T-helper 9 cell (primary cell): ENCODE measurements around the gene RPL36.

Experiments
- DNase-seq: peaks from one replicate; pipeline ENCODE4 v3.0.0-alpha.2; 2020
- total RNA-seq, 2 donors: gene quantifications; one replicate each; lab custom pipeline; 2026; lab: John Stamatoyannopoulos, UW

Gene RPL36
- 495 to 580 reads per million in 2 donors for total RNA-seq

DNA sequence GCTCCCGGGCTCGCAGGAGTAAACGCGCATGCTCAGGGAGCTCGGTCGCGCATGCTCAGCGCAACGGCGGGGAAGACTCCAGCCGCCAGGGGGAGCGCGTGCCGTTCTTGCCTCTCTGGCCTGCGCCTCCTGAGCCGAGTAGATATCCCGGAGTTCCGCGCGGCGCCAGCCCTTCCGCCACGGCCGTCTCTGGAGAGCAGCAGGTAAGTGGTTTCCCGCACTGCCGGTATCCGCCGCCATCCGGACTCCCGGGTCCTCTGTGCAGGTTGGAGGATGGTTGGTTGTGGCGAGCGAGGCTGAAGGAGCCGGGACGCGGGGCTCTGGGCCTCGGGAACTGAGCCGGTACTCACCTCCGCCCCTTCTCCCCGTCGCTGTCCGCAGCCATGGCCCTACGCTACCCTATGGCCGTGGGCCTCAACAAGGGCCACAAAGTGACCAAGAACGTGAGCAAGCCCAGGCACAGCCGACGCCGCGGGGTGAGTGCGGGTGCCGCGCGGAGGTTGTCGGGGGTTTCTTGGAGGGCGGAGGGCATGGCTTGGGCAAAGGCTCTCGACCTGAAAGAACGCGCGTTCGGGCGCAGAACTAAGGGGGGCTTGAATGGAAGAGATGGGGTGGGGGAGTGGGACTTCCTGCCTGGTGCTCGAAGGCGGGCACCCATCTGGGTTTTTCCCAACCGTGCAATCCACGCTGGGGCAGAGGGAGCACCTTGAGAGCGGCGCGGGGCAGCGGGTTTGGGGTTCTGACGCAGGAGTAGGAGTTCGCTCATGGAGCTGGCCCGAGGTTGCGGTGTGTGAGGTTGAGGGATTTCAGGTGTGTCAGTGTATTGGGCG is at the start of gene RPL36:
Gene RPL36 (plus strand): TSS at position 171 of the 830 bp plus-strand sequence. CDS start 213 bp downstream, at position 384.
- DNase-seq: peak; percentile 100

DNA sequence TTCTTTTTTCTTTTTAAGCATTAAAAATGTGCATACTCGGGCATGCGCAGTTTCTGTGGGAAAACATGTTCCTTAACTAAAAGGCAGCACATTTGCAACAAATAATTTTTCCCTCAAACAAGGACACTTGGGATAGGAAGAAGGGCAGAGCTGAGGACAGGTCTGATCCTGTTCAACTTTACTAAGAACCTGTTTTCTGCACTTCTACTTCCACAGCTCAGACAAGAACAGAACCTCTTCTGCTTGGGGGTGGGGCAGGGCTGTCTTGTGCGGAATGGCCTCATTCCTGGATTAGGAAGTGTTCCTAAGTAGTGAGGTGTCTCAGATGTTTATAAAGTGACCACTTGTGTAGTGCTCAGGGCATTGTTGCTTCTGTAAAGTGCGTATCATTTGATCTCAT is 48.9 kb upstream of the RPL36 start:
- DNase-seq: no peak

DNA sequence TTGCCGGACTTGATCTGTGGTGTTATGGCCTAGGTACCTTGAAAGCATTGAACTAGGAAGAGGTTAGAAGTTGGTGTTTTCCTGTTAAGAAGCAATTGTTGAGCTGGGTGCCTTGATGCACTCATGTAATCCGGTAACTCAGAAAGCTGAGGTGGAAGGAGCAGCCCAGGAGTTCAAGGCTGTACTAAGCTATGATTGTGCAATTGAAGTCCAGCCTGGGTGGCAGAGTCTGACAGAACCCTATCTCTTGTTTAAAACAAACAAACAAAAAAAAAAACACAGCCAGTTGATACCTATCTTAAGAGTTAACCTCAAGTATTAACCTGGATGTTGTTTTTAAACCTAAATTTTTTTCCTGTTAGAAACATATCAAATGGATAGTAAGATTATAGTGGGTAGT is 47.9 kb upstream of the RPL36 start:
- DNase-seq: no peak

DNA sequence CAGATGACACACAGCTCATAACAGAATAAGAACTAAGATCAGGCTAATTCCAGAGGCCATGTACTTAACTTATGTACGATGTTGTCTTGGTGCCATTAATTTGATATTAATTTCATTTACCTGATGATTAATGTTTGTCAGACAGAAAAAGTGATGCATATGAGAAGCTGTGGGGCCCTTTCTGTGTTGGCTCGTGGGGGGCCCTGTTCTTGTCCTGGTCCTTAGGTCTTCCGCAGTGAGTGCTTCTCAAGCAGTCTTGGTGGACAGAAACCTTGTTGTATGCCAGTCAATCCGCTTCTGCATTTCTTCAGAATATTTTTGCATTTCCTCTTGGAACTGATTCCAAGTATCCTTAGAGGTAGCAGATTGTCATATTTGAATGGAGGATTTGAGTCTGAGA is 47.0 kb upstream of the RPL36 start:
- DNase-seq: no peak

DNA sequence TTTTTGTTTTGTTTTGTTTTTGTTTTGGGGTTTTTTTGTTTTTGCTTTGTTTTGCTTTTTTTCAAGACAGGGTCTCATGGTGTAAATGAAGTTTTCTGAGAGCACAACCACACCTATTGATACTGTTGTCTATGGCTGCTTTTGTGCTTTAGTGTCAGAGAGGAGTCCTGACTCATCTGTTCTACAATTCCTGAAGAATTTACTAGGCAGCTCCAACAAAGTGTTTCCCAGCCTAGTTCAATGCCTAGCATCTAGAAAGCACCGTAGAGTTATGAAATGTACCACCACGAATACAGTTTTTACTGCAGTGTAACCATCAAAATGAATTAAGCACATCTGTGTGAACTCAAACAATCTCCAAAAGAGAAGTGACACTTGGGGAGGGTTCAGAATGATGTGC is 46.1 kb upstream of the RPL36 start:
- no peak for DNase-seq

DNA sequence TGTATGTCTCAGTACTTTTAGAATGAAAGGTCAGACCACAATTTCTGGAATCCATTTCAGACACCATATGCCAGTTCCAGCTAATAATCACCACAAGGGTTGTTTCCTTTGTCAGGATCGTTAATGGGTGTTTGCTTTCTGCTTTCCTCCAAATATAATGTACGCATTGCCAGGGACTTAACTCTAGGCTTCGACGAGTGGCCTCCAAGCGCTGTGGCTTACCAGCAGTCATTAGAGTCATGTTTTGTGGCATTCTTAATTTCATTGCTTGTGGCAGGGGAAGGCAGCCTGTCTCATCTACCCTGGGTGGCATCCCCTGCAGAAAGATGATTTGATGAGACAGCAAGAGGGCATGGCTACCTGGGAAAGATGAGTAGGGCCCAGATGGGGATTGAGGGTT is 44.7 kb upstream of the RPL36 start:
- no peak for DNase-seq

DNA sequence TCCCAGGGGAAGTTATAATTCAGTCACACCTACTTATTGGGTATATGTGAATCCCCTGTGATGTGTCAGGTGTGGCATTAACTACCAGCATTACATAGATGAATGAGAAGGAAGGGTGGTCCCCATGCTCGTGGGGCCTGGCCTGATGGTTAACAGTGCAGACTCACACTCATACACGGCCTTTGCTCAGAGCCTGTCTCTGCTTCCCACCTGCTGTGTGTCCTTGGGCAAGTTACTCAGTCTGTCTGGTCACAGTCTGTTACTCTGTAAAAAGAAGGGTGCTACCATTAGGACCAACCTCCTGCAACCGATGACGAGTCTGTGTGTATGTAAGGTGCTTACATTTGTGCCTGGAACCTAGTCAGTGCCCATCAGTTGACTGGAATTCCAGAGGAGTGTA is 43.4 kb upstream of the RPL36 start:
- no peak for DNase-seq

DNA sequence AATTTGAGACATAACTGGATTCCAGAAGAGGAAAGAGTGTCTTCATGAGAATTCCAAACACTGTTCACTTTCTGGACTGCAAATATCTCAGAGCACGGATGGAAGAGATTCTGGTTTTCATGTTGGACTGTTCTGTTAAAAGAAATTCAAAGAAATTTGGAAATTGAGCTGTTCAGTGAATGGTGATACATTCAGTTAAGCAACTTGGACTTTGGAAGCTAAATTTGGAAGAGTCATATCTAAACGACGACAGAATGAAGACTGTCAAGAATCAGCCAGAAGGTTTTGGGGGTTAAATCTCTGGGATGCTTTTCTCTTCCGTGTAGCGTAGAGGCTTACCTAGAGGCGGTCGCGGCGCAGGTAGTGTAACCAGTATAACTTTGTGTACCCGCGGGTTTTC is 41.6 kb upstream of the RPL36 start:
- DNase-seq: no peak

DNA sequence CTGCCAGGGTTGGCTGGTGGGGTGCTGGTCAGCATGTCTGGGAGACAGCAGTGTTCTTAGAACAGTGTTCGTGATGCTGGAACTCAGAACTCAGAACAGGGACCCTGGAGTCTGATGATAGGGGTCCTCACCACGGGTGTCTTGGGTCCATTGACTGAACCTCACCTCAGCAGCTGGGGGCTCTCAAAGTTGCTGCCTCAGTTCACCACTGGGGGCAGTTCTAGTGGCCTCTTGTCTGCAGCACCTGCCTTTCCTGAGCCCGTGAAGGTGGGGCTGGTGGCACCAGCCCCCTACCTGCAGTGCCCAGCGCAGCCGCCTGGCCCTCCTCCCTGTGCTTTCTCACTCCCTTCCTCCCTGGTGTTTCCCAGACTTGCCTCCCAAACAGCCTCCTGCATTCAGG is 38.7 kb upstream of the RPL36 start:
- DNase-seq: no peak

DNA sequence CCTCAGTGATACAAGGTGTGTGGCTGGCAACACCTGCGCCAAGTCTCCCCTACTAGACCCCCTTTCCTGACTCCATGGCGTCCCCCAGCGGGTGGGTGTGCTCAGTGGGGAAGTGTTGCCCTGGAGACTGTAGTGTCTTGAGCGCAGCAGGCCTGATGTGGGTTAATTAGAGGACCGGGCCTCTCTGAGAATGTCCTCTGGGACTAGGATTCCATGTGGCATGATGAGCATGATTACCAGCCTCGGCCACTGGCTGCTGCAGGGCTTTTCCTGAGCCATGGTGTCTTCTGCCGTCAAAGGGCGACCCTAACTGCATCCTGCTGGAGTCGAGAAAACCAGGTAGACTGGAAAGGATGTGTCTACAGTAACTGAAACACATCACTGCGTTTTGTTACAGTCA is 37.8 kb upstream of the RPL36 start:
- DNase-seq: no peak

DNA sequence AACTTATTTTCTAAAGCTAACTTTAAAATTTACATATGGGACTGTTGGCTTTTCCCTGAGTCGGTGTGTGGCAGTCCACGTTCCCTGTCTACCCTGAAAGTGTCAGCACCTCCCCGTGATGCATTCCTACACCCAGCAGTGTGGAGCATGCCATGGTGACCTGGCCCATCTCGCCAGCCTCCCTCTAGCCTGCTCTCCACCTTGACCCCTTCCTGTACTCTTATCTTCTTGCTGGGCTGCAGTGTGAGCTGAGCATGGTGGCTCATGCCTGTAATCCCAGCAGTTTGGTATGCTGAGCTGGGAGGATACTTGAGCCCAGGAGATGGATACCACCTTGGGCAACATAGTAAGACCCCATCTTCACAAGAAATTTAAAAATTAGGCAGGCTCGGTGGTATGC is 35.2 kb upstream of the RPL36 start:
- DNase-seq: no peak

DNA sequence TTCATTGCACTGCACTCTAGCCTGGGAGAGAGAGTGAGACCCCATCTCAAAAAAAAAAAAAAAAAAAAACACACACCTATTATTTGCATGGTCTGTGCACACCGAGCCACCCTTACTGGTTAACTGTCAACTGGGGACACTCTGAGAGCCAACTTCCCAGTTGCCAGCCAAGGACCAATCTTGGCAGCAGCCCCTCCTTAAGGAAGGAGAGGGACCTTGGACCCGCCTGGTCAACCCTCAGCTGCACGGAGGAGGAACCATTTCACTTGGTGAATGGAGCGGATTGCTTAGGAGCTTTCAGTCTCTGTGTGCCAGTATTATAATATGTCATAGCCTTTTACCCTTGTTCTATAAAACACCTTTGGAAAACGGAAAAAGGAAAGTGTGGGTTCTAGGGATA is 34.7 kb upstream of the RPL36 start:
- no peak for DNase-seq

DNA sequence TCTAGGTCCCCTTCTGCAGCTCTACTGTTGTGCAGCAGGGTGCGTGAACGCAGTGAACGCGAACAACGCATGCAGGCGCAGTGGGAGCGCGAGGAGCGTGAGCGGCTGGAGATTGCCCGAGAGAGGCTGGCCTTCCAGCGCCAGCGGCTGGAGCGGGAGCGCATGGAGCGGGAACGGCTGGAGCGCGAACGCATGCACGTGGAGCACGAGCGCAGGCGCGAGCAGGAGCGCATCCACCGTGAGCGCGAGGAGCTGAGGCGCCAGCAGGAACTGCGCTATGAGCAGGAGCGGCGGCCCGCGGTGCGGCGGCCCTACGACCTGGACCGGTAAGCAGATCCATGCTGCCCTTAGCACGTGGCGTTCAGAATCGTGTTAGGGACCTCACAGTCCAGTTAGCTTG is 28.6 kb upstream of the RPL36 start:
- DNase-seq: no peak

DNA sequence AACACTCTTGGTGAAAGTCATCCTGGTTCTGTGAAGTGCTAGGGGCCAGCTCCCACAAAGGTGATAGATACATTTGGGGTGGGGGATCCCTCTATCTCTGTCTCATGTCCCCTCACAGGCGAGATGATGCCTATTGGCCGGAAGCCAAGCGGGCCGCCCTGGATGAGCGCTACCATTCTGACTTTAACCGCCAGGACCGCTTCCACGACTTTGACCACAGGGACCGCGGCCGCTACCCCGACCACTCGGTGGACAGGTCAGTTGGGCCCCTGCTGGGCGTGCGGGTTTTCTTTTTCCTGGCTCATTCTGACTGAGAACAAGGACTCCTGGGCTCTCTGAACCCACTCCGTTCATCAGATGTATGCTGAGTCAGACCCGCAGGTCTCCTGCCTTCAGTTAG is 26.2 kb upstream of the RPL36 start:
- no peak for DNase-seq

DNA sequence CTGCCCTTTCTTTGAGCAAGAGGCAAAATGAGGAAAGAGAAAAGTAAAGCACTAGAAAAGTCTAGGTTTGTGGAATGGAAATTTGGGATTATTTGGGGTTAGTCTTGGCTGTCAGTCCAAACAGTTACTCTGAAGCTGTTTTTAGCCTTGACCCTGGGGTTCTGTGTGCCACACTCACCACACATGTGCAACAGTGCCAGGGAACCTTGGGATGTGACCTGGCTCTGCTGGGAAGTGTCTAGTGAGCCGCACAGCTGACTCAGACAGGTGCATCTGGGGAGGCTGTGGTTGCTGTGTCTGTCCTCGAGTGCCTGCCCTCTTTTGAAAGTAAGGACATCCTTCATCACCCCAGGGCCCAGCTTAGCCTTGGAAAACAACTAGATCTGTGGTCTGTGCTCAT is 25.6 kb upstream of the RPL36 start:
- DNase-seq: no peak

DNA sequence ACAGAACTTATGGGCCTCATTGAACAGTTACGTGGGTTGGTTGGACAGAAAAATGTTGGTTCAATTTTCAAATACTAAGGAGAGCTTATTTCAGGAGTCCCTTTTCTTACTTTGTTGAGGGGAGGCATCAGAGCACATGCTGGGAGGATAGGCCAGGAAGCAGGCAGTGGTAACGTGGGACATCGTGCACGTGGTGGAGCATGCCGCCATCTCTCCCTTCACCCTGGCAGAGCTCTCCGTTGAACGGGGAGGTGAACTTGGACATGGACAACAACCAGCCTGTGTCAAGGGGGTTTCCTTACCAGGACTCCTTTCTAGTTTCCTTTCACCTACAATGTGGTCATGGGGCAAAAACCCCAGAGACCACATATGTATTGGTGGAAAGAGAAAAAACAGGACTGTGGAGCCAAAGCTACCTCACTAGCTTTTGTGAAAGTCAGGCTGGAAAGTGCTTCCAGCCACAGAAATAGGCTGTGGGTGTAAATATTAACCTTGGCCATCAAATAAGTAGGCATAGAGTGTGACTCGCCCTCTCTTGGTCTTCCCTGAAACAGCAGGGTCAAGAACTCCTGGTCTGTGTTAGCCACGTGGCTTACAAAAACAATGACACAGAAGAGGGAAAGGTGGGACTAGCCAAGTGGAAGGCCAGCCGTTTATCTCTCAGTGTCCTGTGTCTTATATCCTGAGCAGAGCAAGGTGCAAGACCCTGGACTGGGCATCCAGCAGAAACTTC is 24.1 kb upstream of the RPL36 start:
- no peak for DNase-seq

DNA sequence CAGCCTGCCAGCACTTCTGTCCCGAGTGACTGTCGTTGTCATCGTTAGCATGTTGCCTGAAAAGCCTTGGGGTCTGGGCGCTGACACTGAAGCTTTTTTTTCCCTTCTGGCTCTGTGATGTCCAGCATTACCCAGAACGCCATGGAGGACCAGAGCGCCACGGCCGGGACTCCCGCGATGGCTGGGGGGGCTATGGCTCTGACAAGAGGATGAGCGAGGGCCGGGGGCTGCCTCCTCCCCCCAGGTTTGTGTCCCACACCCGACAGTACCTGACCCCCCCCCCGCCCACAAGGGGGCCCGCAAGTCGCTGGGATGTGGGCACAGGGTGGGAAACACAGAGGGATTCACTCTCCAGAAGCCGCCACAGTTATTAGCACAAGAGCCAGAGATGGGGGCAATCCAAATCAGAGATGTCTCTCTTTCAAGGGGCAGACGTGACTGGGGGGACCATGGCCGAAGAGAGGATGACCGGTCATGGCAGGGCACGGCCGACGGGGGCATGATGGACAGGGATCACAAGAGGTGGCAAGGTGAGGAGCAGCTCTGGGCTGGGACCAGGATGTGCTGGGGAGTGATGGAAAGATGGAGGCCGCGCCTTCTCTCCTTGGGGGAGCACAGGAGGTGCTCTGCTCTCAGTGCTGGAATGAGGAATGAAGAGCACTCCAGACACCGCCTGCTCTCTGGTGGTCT is 23.0 kb upstream of the RPL36 start:
- DNase-seq: no peak

DNA sequence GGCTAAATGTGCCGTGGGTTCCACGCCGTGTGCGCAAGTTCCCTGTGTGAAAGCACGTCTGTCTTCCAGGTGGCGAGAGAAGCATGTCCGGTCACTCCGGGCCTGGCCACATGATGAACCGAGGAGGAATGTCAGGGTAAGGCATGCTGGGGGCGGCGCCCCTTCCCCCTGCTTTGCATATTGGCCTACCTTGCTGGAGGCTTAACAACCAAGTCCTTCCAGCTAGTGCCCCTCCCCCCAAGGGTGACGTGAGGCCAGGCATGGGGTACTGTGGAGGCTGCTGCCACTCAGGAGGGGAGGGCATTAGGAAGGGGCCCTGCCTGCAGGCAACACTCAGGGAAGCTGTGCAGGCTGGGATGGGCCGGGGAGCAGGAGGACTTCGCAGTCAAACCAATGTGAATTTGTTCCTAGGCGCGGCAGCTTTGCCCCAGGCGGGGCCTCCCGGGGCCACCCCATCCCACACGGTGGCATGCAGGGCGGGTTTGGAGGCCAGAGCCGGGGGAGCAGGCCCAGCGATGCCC is 22.3 kb upstream of the RPL36 start:
- no peak for DNase-seq

DNA sequence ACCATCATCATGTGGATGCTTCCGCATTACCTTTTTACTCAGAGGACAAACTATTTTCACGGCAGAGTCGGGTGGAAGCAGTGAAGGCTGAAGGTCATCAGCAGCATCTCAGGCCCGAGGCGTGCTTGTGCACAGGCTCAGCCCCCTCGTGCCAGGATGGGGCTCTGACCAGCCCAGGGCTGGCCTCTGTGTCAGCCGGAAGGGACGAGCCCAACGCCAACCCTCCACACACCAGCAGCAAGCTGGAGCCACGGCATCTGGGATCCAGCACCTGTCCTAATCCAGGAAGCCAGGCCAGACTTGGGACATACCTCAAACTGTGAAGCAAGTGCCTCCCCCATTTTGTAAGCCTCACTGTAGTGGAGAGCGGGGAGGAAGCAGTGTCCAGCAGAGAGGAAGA is 20.9 kb upstream of the RPL36 start:
- no peak for DNase-seq

DNA sequence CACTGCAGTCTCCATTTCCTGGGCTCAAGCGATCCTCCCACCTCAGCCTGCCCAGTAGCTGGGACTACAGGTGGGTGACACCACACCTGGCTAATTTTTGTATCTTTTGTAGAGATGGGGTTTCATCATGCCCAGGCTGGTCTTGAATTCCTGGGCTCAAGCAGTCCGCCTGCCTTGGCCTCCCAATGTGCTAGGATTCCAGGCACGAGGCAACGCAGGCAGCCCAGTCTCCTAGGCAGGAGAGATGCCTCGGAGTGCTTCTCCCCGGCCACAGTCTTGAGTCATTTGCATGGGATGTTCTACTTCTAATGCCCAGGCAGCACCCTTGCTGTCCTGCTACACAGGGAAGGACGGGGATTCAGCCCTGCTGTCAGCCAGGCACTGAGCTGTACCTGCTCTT is 18.5 kb upstream of the RPL36 start:
- DNase-seq: no peak

DNA sequence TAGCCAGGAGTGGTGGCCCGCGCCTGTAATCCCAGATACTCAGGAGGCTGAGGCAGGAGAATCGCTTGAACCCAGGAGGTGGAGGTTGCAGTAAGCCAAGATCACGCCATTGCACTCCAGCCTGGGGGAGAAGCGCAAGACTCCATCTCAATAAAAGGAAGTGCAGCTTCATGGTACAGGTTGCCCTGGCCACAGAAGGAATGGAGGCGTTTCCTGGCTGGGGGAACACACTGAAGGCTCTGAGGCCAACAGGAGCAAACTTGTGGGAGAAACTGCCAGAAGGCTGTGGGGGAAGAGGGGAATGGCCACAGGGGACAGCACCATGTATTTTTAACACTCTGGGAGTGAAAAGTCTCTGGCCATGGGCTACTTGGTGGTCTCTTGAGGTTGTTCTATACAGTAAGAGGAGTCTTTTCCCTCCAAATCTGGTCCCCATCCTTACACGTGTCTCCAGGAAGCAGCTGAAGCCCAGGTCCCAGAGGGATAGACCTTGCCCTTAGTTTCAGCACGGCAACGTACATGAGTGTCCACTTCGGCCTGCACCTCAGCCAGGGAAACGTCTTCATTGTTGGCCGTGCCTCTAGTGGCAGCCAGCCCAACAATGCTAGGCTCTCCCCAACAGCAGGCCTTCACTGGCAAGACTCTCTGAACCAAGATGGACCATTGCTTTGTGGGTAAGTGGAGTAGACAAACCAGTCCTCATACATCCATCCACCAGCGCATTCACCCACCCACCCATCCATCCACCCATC is 17.2 kb upstream of the RPL36 start:
- no peak for DNase-seq

DNA sequence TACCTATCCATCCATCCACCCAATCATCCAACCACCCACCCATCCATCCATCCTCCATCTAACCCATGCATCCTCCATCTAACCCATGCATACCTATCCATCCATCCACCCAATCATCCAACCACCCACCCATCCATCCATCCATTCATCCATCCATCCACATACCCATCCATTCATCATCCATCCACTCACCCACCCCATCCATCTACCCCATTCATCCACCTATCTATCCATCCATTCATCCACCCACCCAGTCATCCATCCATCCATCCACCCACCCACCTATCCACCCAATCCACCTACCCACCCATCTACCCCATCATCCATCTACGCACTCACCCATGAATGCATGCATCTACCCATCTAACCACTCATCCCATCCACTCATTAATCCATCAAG is 16.3 kb upstream of the RPL36 start:
- DNase-seq: no peak

DNA sequence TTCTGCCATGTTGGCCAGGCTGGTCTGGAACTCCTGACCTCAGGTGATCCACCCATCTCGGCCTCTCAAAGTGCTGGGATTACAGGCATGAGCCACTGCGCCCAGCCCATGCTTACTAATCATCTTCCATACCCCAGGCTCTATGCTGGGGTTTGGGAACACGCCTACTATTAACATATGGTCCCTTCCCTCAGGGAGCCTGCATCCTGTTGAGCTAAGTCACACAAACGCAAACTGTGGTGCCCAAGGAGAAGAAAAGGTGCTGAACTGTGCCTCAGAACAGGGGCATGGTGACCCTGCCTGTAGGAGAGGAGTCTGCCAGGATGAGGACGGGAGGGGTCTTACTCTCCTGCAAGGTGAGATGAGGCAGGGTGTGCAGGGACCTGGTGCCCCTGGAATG is 15.4 kb upstream of the RPL36 start:
- DNase-seq: no peak
